K562 (cell line): ENCODE data around the gene DNAJC25. TPM values are rescaled to one million over a fixed set of nuclear protein-coding genes. Genes with fewer than 3 reads are reported as not detected.

ENCODE experiments used
- CBFB ChIP-seq: sonication (generic); formaldehyde crosslinking; IDR thresholded peaks from 2 replicates; pipeline ENCODE4 v1.4.0; 2020; ENCODE audit warnings: mild to moderate bottlenecking, missing genetic modification reagents
- FOXA1 ChIP-seq: fragments of 450-650 bp; IDR thresholded peaks from 2 replicates; pipeline ENCODE4 v1.6.1; 2016; ENCODE audit warnings: mild to moderate bottlenecking, borderline replicate concordance
- FOXJ2 ChIP-seq: fragments of 200-800 bp; sonication (Bioruptor generic); IDR thresholded peaks from 2 replicates; pipeline ENCODE4 v1.6.1; 2016; ENCODE audit warnings: missing genetic modification characterization, missing compliant biosample characterization
- GABPB1 ChIP-seq: sonication (generic); formaldehyde crosslinking; IDR thresholded peaks from 2 replicates; pipeline ENCODE4 v1.8.0; 2022; ENCODE audit warnings: mild to moderate bottlenecking, missing genetic modification reagents
- HDGF ChIP-seq: fragments of 450-650 bp; IDR thresholded peaks from 2 replicates; pipeline ENCODE4 v1.6.1; 2016
- HMG20A ChIP-seq: fragments of 450-650 bp; formaldehyde crosslinking; conservative IDR thresholded peaks from 2 replicates; pipeline ENCODE4 v1.4.0; 2020; ENCODE audit warnings: mild to moderate bottlenecking, mixed read lengths
- LCOR ChIP-seq: sonication (generic); formaldehyde crosslinking; IDR thresholded peaks from 2 replicates; pipeline ENCODE4 v1.8.0; 2022; ENCODE audit warnings: mild to moderate bottlenecking, missing genetic modification reagents
- MBD2 ChIP-seq: sonication (generic); IDR thresholded peaks from 2 replicates; pipeline ENCODE4 v1.6.1; 2016; ENCODE audit warnings: low read depth, borderline replicate concordance
- MEF2D ChIP-seq: conservative IDR thresholded peaks from 2 replicates; pipeline ENCODE4 v1.6.1; 2016; ENCODE audit warnings: low read depth, missing genetic modification characterization, missing compliant biosample characterization
- NFATC3 ChIP-seq: fragments of 450-650 bp; IDR thresholded peaks from 2 replicates; pipeline ENCODE4 v1.6.1; 2017; ENCODE audit warnings: mild to moderate bottlenecking
- PATZ1 ChIP-seq: fragments of 250-450 bp; sonication (Bioruptor Pico); IDR thresholded peaks from 2 replicates; pipeline ENCODE4 v1.5.0; 2020; ENCODE audit warnings: mild to moderate bottlenecking, borderline replicate concordance
- PKNOX1 ChIP-seq: fragments of 450-650 bp; IDR thresholded peaks from 2 replicates; pipeline ENCODE4 v1.6.1; 2016
- PYGO2 ChIP-seq: fragments of 450-650 bp; IDR thresholded peaks from 2 replicates; pipeline ENCODE4 v1.6.1; 2016; ENCODE audit warnings: mild to moderate bottlenecking, missing genetic modification characterization, moderate library complexity, missing compliant biosample characterization
- RB1 ChIP-seq: fragments of 450-650 bp; IDR thresholded peaks from 2 replicates; pipeline ENCODE4 v1.6.1; 2017; ENCODE audit warnings: low read depth, mild to moderate bottlenecking
- RREB1 ChIP-seq: fragments of 250-450 bp; sonication (Bioruptor Pico); IDR thresholded peaks from 2 replicates; pipeline ENCODE4 v1.4.0; 2020
- SAFB ChIP-seq: fragments of 200-400 bp; formaldehyde crosslinking; IDR thresholded peaks from 2 replicates; pipeline ENCODE4 v1.6.1; 2017; ENCODE audit warnings: low read depth, low read length, borderline replicate concordance
- SMC3 ChIP-seq: conservative IDR thresholded peaks from 2 replicates; pipeline ENCODE4 v1.6.1; 2011; ENCODE audit warnings: low read depth, low read length, improper control_type of control experiment; ENCODE audit not compliant: insufficient read depth
- U2AF1 ChIP-seq: fragments of 200-400 bp; formaldehyde crosslinking; optimal IDR thresholded peaks from 2 replicates; pipeline ENCODE3; 2017; ENCODE audit warnings: mild to moderate bottlenecking, low read depth, low read length, moderate library complexity
- ZNF197 ChIP-seq: fragments of 200-800 bp; sonication (Bioruptor generic); IDR thresholded peaks from 2 replicates; pipeline ENCODE4 v1.6.1; 2016; ENCODE audit warnings: low read depth, missing genetic modification characterization, missing compliant biosample characterization
- ZNF274 ChIP-seq: IDR thresholded peaks from 2 replicates; pipeline ENCODE4 v1.6.1; 2011; ENCODE audit warnings: low read depth, mild to moderate bottlenecking, low read length, moderate library complexity, borderline replicate concordance
- ZNF324 ChIP-seq: fragments of 250-450 bp; sonication (Bioruptor Pico); IDR thresholded peaks from 2 replicates; pipeline ENCODE4 v1.4.0; 2020; ENCODE audit warnings: mild to moderate bottlenecking
- ZNF445 ChIP-seq: fragments of 250-450 bp; sonication (Bioruptor Pico); IDR thresholded peaks from 2 replicates; pipeline ENCODE4 v1.4.0; 2020; ENCODE audit warnings: low read depth, mild to moderate bottlenecking, moderate library complexity
- ZNF583 ChIP-seq: fragments of 250-450 bp; sonication (Bioruptor Pico); IDR thresholded peaks from 2 replicates; pipeline ENCODE4 v1.4.0; 2020
- ZNF584 ChIP-seq: fragments of 200-800 bp; sonication (Bioruptor generic); IDR thresholded peaks from 2 replicates; pipeline ENCODE4 v1.6.1; 2016; ENCODE audit warnings: low read depth, mild to moderate bottlenecking, missing genetic modification characterization, missing compliant biosample characterization
- polyA plus RNA-seq, 8 experiments: library from polyadenylated mRNA; depleted of rRNA in 4 of 8; stranded (reverse) in 5 of 8; unstranded in 3 of 8; fragments of >200 nt; fragmentation: Nextera tagmentation in 2 of 8; fragmentation: Illumina TruSeq in 1 of 8; extraction: Ambion mirVana in 2 of 8; extraction: Trizol in 1 of 8; gene quantifications; 2 replicates each; pipeline versions ENCODE4 v1.2.1 to v1.2.3, GENCODE V29; 2011 to 2014; ENCODE audit warnings: inconsistent platforms in 1 of 8, missing spikeins in 1 of 8
- total RNA-seq, 7 experiments: library from RNA; depleted of rRNA in 6 of 7; stranded (reverse); fragments of >200 nt in 6 of 7; fragmentation: Illumina TruSeq in 2 of 7; extraction: Trizol in 2 of 7; gene quantifications; 2 replicates each; pipeline versions ENCODE4 v1.2.1 to v1.2.3, GENCODE V29; 2011 to 2021; ENCODE audit warnings: low replicate concordance in 1 of 7

Gene DNAJC25
- total and polyA plus RNA-seq, 9 of the 15 experiments (the other 6 are each of a cell fraction or from before 2014, with no cell fraction given) = 3.7 to 11.2 (median 7.1) TPM

GRCh38 chr9:111630964-111631213 is 245 bp upstream of the DNAJC25 start (continued):
- TF ChIP-seq MBD2 (no peak), ZNF274 (no peak), GABPB1 (peak; percentile 99), PATZ1 (CRISPR knock-in tag) (no peak), U2AF1 (no peak), NFATC3 (no peak), ZNF445 (CRISPR knock-in tag) (no peak), ZNF324 (CRISPR knock-in tag) (no peak), ZNF583 (CRISPR knock-in tag) (no peak), RREB1 (CRISPR knock-in tag) (peak; percentile 34; the same call in 1 of the 2 replicates), FOXJ2 (no peak), HDGF (no peak), ZNF584 (CRISPR knock-in tag) (no peak), PKNOX1 (0 out of 2 replicates have a peak, but pooled peaks have one; percentile 29), ZNF197 (CRISPR knock-in tag) (no peak), SMC3 (no peak), SAFB (no peak), FOXA1 (no peak), LCOR (CRISPR knock-in tag) (no peak), HMG20A (CRISPR knock-in tag) (no peak), CBFB (CRISPR knock-in tag) (no peak), RB1 (no peak; the same call in 1 of the 2 replicates), PYGO2 (tag) (no peak), MEF2D (tag) (no peak)
